ENCODE results near the gene MARVELD3.
"Not testable (repeated sequence)": the region's sequence is repeated elsewhere in the genome, so short reads cannot be mapped to it uniquely, and the experiment has no call there.

The MARVELD3 gene

DNA sequence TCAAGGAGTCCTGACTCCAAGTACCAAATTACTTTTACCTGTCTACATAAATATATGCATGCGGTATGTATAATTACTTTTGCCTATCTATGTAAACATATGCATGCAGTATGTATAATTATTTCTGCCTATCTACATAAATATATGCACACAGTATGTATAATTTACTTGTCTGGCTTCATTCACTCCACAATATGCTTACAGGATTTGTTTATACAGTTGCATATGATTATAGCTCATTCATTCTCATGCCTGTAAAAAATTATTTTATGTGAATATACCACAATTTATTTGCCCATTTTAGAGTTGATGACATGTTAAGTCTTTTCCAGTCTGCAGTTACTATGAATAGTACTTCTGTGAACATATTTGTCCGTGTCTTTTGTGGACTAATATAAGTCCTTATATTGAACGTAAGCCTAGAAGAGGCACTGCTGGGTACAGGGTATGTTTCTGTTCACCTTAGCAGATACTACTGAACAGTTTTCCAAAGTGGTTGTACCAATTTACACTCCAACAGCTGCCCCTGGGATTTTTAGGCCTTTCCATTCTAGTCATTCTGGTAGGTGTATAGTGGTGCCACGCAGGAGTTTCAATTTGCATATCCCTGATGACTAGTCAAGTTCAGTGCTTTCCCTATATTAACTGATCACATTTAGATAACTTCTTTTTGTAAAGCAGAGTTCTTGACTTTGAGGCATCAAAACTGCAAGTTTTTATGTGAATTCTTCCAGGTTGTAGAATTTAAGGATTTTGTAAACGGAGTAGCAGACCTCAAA lies 47.0 kb downstream of the MARVELD3 start:
- DNase-seq, result peak; percentile 23

DNA sequence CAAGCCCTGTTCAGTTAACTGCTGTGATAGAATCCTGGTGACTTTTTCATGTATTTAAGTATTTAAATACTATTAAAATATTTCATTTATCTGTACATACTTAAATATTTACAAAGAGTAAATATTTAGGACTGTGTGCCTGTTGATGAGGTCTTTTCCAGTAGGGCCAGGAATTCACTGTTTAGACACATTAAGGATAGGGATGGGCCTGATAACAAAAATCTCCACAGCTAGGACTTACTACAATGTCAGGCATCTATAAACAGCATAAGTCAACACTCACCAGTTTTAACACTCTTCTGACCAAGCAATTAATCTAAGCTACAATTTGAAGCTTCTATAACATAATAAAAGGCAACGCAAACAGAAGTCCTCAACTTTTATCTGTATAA lies 47.6 kb downstream of the MARVELD3 start:
- no peak for DNase-seq

GRCh38 chr16:71674229-71674628 lies 48.2 kb downstream of the MARVELD3 start:
- DNase-seq, result no peak

GRCh38 chr16:71675380-71675779 lies 49.4 kb downstream of the MARVELD3 start:
- DNase-seq, result no peak

- no peak for DNase-seq
Measured at GRCh38 chr16:71676236-71676635, 50.3 kb downstream of the MARVELD3 start.

DNA sequence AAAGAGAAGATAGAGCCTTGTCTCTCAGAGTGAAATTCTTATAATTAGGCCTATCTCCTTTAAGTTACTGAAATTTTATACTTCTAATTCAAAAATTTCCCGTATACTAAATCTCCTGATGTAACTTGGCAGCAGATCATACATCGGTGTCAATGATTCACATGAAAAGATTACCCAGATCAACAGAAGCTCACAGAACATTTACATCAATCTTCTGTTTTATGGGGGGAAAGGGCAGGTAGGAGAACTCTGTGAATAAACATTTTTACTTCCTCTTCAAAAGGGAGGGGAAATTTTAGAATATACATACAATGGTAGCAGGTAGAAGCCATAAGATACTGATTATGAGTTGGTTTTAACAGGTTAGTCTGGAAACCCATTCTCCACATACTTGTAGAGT lies 55.4 kb downstream of the MARVELD3 start:
- DNase-seq, result no peak

DNA sequence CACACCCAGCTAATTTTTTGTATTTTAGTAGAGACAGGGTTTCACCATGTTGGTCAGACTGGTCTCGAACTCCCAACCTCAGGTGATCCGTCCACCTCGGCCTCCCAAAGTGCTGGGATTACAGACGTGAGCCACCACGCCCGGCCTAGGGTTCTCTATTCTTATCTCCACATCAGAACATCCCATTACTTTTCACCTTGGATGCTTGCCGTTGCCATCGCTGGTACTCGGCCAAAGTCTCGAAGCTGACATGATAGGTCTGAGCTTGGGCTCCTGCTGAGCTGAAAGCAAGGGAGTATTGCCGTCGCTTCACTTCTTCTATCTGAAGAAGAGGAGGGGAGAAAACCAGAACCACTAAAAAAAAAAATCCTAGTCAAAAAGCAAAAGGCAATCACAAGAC lies 58.3 kb downstream of the MARVELD3 start:
- not testable (repeated sequence) for DNase-seq

Measured in NCI-H526 treated with DMSO at 0.1 percent for 48 hours (cell line).